GM19240 (cell line): ENCODE results near the gene GTF2H4.
A peak's percentile ranks its signal among the peaks of the same experiment; 100 is the strongest.
"Not testable (repeated sequence)": the region's sequence is repeated elsewhere in the genome, so short reads cannot be mapped to it uniquely, and the experiment has no call there.

Experiments
- DNase-seq: peaks from one replicate; pipeline ENCODE4 v3.0.0; 2011; ENCODE audit warnings: low spot score; ENCODE audit not compliant: insufficient read length

GTF2H4 gene

DNA sequence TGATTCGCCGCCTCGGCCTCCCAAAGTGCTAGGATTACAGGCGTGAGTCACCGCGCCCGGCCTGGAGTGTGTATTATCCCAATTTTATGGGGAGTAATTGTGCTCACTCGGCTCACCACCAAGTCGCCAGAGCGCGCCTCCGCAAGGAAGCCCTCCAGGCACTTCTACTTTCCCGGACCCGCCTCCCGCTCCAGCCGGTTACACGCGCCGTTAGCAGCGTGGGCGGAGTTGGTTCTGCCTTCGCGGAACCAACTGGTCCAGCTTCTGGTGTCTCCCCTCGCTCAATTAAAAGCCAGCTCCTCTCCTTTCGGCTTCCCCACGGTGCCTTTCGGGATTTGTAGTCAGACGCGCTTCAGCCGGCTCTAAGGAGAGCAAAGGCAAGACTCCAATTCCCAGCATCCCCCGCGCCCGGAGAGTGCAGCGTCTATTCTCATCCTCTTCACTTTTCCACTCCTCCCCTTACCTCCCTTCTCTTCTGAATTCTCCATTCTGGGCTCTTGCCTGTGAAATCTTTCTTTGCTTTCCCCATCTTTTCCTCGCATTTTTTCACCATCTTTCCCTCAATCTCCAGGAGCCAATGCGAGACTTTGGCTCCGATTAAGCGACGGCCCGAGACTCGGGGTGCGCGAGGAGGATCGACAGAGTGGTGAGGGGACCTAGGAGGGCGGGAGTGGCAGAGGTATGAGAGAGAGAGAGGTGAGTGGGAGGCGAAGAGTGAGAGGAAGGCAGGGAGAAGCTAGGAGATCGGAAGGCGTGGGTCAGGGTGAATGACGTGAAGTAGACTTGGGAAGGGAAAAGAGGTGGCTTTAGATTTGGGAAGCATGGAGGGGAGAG is at the start of gene GTF2H4:
TSS of gene GTF2H4 (plus strand) at position 450 of the 834 bp plus-strand sequence.
- peak; percentile 95 for DNase-seq

DNA sequence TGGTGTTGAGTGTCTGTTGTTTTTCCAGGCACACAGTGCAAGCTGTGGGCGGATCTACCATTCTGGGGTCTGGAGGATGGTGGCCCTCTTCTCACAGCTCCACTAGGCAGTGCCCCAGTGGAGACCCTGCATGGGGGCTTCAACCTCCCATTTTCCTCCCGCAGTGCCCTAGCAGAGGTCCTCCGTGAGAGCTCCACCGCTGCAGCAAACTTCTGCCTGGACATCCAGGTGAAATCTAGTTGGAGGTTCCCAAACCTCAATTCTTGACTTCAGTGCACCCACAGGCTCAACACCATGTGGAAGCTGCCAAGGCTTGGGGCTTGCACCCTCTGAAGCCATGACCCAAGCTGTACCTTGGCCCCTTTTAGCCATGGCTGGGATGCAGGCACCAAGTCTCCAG is 48.3 kb upstream of the GTF2H4 start:
- DNase-seq: not testable (repeated sequence)

DNA sequence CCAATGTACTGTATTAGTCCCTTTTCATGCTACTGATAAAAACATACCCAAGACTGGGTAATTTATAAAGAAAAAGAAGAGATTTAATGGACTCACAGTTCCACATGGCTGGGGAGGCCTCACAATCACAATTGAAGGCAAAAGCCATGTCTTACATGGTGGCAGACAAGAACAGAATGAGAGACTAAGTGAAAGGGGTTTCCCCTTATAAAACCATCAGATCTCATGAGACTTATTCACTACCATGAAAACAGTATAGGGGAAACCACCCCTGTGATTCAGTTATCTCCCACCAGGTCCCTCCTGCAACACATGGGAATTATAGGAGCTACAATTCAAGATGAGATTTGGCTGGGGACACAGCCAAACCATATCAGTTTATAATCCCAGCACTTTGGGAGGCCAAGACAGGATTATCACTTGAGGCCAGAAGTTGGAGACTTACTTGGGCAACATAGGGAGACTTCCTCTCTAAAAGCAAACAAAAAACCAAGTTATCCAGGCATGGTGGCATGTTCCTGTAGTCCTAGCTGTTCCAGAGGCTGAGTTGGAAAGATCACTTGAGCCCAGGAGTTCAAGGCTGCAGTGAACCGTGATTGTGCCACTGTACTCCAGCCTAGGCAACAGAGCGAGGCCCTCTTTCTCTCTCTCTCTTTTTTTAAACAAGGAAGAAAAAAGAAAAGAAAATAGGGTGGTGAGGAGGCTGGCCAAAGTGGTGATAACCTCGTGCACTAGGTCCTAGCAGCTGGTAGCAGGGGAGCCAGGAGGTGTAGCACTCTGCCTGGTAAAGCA is 46.6 kb upstream of the GTF2H4 start:
- no peak for DNase-seq

DNA sequence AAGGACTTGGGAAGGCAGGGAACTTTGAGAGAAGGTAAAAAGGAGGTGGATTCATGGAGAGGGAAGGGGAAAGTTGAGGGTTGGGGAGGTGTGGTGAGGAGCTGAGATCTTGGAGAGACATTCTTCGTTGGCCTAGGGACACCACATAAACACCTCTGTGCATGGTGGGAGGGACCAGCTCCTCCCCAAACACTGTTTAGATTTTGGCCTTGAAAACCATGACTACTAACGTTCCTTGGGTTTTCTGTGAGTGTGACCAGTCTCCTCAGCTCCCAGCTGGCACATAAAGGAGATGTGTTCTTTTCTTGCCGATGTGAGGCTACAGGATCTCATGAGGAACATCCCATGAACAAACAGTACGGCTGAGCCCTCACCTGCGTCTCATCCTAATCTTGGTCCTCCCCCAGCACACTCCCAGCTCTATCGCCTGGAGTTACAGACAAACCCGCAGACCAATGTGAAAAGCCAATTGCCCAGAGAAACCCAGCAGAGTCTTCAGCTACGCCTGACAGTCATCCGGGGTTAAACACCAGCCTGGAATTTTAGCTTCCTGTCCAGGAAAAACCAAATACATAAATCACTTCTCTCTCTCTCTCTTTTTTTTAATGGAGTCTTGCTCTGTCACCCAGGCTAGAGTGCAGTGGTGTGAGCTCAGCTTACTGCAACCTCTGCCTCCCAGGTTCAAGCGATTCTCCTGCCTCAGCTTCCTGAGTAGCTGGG is 45.7 kb upstream of the GTF2H4 start:
- no peak for DNase-seq

DNA sequence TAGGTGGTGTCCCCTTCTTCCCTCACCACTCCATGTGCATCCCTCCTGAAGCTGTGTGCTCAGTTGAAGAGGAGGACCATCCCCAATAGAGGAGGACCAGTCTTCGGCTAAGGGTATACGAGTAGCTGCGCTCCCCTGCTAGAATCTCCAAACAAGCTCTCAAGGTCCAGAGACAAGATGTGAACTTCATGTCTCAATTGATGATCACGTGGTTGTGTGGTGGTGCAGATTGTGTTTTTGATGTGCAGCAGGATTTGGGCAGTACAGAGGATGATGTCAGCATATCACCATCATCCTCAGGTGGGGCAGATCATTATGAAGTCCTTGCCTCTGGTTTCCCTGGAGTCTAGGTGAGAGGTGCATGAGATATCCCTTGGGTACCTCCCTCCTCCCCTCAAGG is 43.7 kb upstream of the GTF2H4 start:
- DNase-seq: no peak

DNA sequence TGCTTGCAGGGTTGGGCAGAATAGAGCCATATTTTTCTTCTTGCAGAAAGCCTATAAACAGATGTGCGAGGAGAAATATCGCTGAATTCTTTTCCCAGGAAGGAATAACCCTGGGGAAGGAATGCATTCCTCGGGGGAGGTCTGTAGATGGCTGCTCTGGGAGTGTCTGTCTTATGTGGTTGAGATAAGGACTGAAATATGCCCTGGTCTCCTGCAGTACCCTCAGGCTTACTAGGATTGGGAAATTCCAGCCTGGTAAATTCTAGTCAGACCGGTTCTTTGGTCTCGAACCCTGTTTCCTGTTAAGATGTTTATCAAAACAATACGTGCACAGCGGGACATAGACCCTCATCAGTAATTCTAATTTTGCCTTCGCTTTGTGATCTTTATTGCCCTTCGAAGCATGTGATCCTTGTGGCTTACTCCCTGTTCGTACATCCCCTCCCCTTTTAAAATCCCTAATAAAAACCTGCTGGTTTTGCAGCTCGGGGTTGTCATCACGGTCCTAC is 38.7 kb upstream of the GTF2H4 start:
- not testable (repeated sequence) for DNase-seq

DNA sequence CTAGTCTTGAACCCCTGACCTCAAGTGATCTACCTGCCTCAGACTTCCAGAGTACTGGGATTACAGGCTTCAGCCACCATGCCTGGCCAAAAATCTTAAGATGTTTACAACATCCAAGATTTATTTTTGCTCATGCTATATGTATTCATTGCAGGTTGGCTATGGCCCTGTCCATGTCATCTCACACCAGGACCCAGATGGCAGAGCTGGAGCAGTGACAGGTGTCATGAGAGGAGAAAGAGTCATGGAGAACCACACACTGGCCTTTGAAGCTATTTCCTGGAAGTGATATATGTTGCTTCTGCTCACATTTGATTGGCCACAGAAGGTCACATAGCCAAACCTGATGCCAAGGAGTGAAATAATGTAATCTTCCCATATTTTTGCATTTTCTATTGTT is 37.5 kb upstream of the GTF2H4 start:
- DNase-seq: no peak

DNA sequence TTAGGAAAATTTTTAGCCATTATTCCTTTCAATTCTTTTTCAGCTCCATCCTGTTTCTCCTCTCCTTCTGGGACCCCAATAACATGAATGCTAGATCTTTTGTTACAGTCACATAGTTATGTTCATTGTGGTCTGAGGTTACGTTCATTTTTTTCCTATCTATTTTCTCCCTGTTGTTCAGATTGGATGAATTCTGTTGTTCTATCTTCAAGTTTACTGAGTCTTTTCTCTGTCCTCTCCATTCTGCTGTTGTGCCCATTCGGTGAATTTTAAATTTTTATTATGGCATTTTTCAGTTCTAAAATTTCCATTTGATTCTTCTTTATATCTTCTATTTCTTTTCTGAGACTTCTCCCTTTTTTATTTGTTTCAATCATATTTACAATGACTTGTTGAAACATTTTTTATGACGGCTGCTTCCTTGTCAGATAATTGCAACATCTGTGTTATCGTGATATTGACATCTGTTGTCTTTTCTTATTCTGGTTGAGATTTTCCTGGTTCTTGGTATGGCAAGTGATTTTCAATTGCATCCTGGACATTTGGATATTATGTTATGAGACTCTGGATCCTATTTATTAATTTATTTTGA is 36.3 kb upstream of the GTF2H4 start:
- no peak for DNase-seq

DNA sequence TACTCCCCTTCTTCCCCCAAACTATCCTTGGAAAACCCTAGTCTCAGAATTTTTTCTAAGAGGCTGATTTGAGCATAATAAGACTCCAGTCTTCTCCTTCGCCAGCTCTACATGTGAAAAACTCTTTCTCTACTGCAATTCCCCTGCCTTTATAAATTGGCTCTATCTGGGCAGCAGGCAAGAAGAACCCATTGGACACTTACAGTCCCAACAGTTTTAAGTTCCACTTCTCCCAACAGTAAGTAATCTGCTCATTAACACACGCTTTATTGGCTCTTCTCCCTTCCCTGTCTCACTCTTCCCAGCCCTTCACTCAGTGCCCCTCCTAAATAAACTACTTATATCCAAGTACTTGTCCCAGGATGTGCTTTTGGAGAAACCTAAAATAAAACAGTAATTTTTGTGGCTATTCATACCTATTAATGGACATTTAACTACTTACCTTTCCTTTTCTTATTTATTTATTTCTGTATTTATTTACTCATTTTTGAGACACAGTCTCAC is 34.8 kb upstream of the GTF2H4 start:
- DNase-seq: no peak

DNA sequence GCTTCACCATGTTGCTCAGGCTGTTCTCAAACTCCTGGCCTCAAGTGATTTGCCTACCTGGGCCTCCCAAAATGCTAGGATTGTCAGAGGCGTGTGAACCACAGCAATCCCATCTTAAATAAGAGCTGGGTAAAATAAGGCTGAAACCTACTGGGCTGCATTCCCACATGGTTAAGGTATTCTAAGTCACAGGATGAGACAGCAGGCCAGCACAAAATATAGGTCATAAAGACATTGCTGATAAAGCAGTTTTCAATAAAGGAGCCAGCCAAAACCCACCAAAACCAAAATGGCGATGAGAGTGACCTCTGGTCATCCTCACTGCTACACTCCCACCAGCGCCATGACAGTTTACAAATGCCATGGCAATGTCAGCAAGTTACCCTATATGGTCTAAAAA is 34.2 kb upstream of the GTF2H4 start:
- not testable (repeated sequence) for DNase-seq

DNA sequence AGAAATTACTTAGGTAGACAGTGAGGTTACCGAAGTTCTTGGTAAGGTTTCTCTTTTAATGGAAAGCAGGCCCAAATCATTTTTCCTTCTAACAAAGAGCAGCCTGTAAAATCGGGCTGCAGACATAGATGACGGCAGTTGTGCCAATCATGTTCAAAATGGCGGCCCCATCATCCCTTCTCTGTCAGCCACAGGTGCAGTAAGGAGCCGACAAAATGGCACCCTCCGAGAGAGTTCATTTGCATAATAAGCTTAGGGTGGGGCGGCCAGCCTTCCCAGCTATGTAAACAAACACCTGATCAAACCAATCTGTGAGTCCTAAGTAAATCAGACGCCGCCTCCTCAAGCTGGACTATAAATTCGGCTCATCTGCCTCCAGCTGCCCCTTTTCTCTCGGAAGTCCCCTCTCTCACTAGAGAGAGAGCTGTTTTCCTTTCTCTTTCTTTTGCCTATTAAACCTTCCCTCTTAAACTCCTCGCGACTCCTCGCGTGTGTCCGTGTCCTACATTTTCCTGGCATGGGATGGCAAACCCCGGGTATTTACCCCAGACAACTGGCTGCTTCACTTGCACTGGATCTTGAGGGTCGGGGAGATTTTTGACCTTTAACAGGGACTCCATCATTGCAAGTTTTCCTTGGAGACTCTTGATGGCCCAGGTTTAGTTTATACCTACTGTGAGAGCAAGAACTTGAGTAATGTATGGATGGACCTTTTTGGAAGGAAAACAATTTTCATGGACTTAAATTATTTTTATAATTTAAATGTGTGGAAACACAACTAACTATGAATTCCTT is 32.6 kb upstream of the GTF2H4 start:
- no peak for DNase-seq

DNA sequence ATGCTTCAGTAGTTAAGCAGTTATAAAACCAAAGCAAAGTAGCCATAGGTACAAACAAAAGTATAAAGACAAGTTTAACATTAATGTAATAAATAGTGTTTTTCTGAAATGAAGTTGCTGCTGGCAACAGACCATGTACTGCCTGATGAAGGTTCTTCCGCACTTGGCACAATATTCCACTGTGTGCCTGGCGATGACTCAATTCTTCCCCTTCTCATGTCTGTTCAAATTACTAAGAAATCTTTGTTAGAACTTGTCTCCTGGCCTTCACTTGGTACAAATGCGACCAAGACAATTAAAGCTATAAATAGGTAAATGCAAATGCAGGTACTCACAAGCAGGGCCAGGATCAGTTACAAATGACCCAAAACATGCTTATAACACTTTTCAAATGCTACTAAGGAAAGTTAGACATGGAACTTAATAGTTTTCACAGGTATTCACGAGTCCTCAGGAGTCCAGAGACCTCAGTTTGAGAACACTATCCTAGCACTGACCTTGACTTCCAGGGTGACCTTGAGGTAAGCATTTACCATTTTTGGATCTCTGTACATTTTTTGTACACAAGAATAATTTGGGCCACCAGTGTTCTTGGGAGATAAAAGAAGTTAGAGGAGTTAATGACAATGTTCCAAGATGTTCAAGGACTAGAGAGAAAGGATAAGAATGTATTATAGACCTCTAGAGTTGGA is 31.8 kb upstream of the GTF2H4 start:
- no peak for DNase-seq

DNA sequence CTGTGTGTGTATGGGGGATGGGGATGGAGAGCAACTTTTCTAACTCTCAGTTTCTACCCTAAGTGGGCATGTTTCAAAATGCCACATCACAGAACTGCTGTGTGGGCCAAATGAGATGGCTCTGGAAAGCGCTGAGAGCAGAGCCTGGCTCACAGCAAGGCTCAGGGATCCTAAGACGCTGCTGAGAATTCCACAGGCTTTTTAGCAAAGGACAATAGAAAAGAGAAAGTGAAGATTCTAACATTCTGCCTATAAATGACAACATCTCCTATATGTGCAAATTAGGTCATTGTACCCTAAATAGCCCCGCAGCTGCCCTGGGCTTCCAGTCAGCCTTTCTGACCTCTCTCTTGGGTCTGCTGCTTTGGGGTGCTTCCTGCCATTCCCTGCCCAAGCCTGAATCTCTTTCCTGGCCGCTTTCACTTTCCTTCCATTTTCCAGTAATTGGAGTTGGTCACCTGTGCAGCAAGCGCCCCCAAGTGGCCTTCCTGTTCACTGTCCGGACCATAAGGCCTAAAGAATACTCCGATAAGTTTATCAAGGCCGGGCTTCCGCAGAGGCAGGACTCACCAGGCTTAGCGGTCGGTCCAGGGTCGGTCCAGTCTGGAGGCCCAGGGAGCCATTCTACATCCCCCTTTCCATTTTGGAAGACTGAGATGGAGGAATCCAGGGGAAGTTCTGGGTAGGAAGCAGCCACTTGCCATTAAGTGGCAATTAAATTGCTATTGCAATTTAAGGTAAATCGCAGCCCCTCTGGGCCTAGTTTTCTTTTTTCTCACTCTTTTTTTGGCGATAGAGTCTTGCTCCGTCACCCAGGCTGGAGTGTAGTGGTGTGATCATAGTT is 30.4 kb upstream of the GTF2H4 start:
- DNase-seq: peak; percentile 51

DNA sequence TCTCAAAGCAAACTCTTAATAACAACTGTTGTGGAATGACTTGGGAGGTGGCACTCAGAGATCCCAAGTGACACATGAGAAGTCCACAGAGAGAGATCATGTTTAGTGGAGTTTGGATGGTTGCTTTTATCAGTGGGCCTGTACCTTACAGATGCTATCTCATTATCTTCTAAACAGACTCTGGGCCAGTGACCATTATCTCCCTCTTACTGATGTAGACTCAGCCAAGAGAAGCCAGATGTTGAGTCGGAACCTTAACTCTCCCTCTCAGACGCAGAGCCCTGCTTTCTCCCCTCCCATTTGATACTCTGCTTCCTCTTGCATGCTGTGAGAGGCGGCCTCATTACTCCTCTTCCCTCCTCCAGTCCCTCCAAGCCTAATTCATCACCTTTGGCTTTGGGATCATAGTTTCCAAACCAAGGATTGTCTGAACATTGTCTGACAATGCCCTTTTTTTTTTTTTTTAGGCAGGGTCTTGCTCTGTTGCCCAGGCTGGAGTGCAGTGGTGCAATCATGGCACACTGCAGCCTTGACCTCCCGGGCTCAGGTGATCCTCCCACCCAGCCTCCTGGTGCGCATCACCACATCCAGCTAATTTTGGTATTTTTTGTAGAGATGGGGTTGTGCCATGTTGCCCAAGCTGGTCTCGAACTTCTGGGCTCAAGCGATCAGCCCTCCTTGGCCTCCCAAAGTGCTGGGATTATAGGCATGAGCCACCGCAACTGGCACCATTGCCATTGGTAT is 28.2 kb upstream of the GTF2H4 start:
- no peak for DNase-seq

DNA sequence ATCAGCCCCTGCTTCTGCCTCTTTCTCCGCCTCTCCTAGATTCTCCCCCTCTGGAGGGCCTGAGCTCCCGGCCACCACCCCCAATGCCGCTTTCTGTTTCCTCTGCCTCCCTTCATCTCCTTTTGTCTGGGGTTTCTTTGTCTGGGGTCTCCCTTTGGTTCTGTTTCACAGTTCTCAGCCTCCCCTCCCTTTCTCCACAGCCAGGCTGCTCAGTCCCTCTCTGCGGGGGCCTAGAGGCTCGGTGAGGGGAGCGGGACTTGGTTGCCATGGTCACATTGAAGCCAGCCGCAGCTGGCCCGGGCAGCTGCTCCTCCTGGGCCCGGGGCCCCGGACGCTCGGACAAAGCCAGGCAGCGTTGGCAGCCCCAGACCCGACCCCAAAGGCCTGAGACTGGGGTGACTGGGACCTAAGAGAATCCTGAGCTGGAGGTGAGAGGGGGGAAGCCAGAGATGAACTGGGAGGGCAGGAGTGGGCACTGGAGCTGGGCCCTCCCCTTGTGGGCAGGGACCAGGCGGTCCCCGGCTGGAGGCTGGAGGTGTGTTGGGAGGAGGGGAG is 27.2 kb upstream of the GTF2H4 start:
- DNase-seq: no peak

DNA sequence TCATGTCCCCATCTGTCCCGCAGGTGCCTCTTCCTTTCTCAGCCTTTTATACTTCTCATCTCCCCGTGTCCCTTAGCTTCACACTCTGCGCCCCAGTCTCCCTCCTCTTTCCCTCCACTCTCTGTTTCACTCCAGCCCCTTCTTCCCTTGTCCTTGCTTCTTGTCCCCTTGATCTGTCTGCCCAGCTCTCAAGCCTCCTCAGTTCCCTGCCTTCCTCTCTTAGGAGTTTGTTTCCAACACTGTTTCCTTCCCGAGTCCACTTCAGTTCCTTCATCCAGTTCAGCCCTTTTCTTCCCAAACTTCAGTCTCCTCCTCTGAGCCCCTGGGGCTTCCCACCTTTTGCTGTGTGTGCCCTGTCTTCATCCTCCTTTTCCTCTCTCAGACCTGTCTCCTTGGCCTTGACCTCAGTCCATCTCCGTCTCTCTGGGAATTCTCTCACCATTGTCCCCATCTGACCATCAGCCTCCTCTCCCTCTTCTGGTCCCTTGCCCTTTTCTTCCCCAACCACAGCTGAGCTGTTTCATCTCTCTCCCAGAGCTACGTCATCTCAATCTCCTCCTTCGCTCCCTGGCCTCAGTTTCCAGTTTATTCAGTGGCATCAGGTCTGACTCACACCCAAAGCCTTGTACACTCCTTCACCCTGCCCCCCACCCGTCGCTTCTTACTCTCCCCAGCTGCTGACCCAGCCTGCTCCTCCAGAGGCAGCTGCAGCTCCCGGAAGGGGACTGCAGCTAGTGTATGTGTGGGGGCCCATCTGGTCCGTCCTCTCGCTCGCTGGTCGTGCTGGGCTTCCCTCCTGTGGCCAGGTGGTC is 26.4 kb upstream of the GTF2H4 start:
- DNase-seq: no peak

DNA sequence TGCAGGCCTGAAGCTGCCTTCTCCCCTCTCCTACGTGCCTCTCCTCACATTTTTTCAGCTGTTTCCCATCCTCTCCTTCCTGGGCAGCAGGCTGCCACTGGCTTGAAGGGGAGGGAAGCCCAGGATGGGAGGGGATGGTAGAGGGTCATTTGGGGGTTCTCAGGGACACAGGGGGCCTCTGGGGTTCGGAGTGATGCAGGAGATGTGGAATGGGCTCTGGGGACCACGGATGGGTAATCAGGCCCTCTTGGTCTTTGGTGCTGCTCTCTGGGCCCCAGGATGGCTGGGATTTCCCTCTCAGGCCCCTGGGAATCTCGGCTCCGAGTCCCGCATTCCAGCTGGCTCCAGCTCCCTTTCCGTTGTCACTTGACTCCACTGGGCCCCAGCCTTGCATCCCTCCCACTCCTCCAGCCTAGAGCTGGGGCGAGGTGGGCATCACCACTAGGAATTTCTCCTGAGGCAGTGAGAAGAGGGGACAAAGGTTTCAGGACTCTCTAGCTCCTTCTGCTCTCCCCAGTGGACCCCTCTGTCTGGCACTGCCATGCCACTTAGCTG is 25.7 kb upstream of the GTF2H4 start:
- no peak for DNase-seq
